Trophoblast cell (in vitro differentiated cells and primary cell): ENCODE measurements around the gene AQP12B.

Experiments used
- DNase-seq, 2 donors: peaks; one replicate each; pipeline ENCODE4 v3.0.0-alpha.2; 2016
- H2AFZ ChIP-seq: 2 replicates; pipeline ENCODE4 v1.6.1; 2013; ENCODE audit warnings: low read length, moderate library complexity, mild to moderate bottlenecking; ENCODE audit not compliant: insufficient read depth, poor library complexity
- H2AK5ac ChIP-seq: 2 replicates; pipeline ENCODE4 v1.6.1; 2013; ENCODE audit warnings: mild to moderate bottlenecking, low read length
- H2BK120ac ChIP-seq: 2 replicates; pipeline ENCODE4 v1.6.1; 2013; ENCODE audit warnings: low read length, mild to moderate bottlenecking, moderate library complexity; ENCODE audit not compliant: insufficient read depth, poor library complexity
- H2BK12ac ChIP-seq: 2 replicates; pipeline ENCODE4 v1.6.1; 2013; ENCODE audit warnings: mild to moderate bottlenecking, low read length, moderate library complexity
- H2BK5ac ChIP-seq: 2 replicates; pipeline ENCODE4 v1.6.1; 2013; ENCODE audit warnings: low read length, low read depth, moderate library complexity, mild to moderate bottlenecking; ENCODE audit not compliant: poor library complexity
- H3K14ac ChIP-seq: 2 replicates; pipeline ENCODE4 v1.6.1; 2013; ENCODE audit warnings: mild to moderate bottlenecking, low read length
- H3K18ac ChIP-seq: 2 replicates; pipeline ENCODE4 v1.6.1; 2013; ENCODE audit warnings: mild to moderate bottlenecking, low read length
- H3K23ac ChIP-seq: 2 replicates; pipeline ENCODE4 v1.6.1; 2013; ENCODE audit warnings: low read length
- H3K27ac ChIP-seq: 2 replicates; pipeline ENCODE4 v1.5.1; 2013; ENCODE audit warnings: low read depth, mild to moderate bottlenecking, inconsistent platforms, low read length, moderate library complexity
- H3K27me3 ChIP-seq: 2 replicates; pipeline ENCODE4 v1.6.1; 2013; ENCODE audit warnings: inconsistent platforms, mild to moderate bottlenecking, low read length, moderate library complexity; ENCODE audit not compliant: insufficient read depth
- H3K36me3 ChIP-seq, 2 experiments: 1 replicate in 1 of 2; 2 replicates in 1 of 2; pipeline ENCODE4 v1.6.1; 2013; ENCODE audit warnings: low read length in 2 of 2, mild to moderate bottlenecking in 2 of 2, moderate library complexity in 1 of 2; ENCODE audit not compliant: insufficient read depth in 2 of 2, control insufficient read depth in 1 of 2
- H3K4ac ChIP-seq: 2 replicates; pipeline ENCODE4 v1.6.1; 2013; ENCODE audit warnings: low read depth, mild to moderate bottlenecking, low read length, moderate library complexity
- H3K4me1 ChIP-seq, 2 experiments: 1 replicate in 1 of 2; 2 replicates in 1 of 2; pipeline ENCODE4 v1.6.1; 2013; ENCODE audit warnings: low read length in 2 of 2, mild to moderate bottlenecking in 2 of 2, moderate library complexity in 1 of 2; ENCODE audit not compliant: insufficient read depth in 2 of 2, control insufficient read depth in 1 of 2
- H3K4me2 ChIP-seq: 2 replicates; pipeline ENCODE4 v1.6.1; 2013; ENCODE audit warnings: inconsistent platforms, mild to moderate bottlenecking, low read length, moderate library complexity
- H3K4me3 ChIP-seq: 2 replicates; pipeline ENCODE4 v1.5.1; 2013; ENCODE audit warnings: mild to moderate bottlenecking, low read depth, low read length, inconsistent platforms
- H3K79me1 ChIP-seq: one replicate; pipeline ENCODE4 v1.6.1; 2013; ENCODE audit warnings: low read length
- H3K79me2 ChIP-seq: 2 replicates; pipeline ENCODE4 v1.6.1; 2013; ENCODE audit warnings: low read length, mild to moderate bottlenecking; ENCODE audit not compliant: control insufficient read depth, insufficient read depth, poor library complexity
- H3K9ac ChIP-seq: 2 replicates; pipeline ENCODE4 v1.6.1; 2013; ENCODE audit warnings: mild to moderate bottlenecking, low read length
- H3K9me3 ChIP-seq: 2 replicates; pipeline ENCODE4 v1.6.1; 2013; ENCODE audit warnings: low read depth, mild to moderate bottlenecking, control low read depth, inconsistent platforms, low read length; ENCODE audit not compliant: insufficient read depth
- H4K12ac ChIP-seq: 2 replicates; pipeline ENCODE4 v1.6.1; 2013; ENCODE audit warnings: low read depth, mild to moderate bottlenecking, low read length, moderate library complexity
- H4K8ac ChIP-seq: 2 replicates; pipeline ENCODE4 v1.6.1; 2013; ENCODE audit warnings: low read depth, mild to moderate bottlenecking, low read length, moderate library complexity
- H4K91ac ChIP-seq: one replicate; pipeline ENCODE4 v1.6.1; 2013; ENCODE audit warnings: low read depth, mild to moderate bottlenecking, low read length, moderate library complexity
- WGBS: extraction: QIAGEN DNeasy Blood & Tissue Kit; methylation state at CpG from one replicate; pipeline ENCODE4 v1.1.7; 2013; ENCODE audit warnings: missing lambda C conversion rate; ENCODE audit not compliant: insufficient read length, insufficient coverage; ENCODE audit errors: extremely low coverage; 5-methylcytosine and 5-hydroxymethylcytosine counted together

Gene AQP12B

GRCh38 chr2:240726876-240727275 is 44.2 kb upstream of the AQP12B start:
- no CpG with 5 or more reads among the region's 14 CpGs for WGBS
- no peak overlapping the region for H3K23ac ChIP-seq

DNA sequence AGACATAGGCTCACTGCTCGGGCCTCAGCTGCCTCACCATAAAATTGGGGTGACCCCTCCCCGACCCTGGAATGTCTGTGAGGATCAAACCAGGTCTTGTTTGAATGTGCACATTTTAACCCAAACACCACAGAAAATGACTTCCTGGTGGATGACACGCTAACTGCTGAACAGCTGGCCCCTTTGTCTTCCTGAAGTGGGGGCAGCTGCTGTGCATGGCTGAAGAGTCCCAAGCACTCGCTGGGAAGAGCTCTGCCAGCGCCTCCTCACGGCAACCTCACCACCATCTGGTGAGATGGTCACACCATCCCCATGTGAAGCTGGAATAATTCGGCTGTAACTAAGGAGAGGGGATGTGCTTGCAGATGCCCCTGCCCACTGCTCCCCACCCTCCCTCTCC is 43.0 kb upstream of the AQP12B start:
- Histone ChIP-seq H4K12ac (no peak overlapping the region), H3K4me3 (no peak overlapping the region), H3K36me3 (no peaks in the 10 kb centered on the region), H3K9ac (no peak overlapping the region), H3K79me1 (no peaks in the 10 kb centered on the region), H4K91ac (no peak overlapping the region), H3K18ac (no peak overlapping the region), H2AK5ac (no peak overlapping the region), H2BK5ac (no peak overlapping the region), H2BK120ac (no peak overlapping the region), H3K4ac (no peak overlapping the region), H2AFZ (no peak overlapping the region), H3K4me1 (peaks cover 0 to 3% of the 10 kb centered on the region in 2 experiments), H3K79me2 (no peaks in the 10 kb centered on the region), H3K14ac (no peak overlapping the region), H3K9me3 (peaks cover 6% of the 10 kb centered on the region), H4K8ac (no peak overlapping the region), H3K4me2 (no peak overlapping the region), H3K27ac (no peak overlapping the region), H3K23ac (no peak overlapping the region), H2BK12ac (no peak overlapping the region), H3K27me3 (no peaks in the 10 kb centered on the region)
- DNase-seq: no peak
- WGBS: no CpG with 5 or more reads among the region's 7 CpGs

More at GRCh38 chr2:240726876-240727275, 44.2 kb upstream of the AQP12B start:
- no peaks in the 10 kb centered on the region for H3K27me3 ChIP-seq
- no peak overlapping the region for H3K14ac ChIP-seq
- no peak overlapping the region for H3K9ac ChIP-seq
- peaks cover 6% of the 10 kb centered on the region in 2 experiments for H3K4me1 ChIP-seq
- H3K4ac ChIP-seq: no peak overlapping the region
- H3K4me3 ChIP-seq: no peak overlapping the region
- H2BK5ac ChIP-seq: no peak overlapping the region
- H3K18ac ChIP-seq: no peak overlapping the region
- no peaks in the 10 kb centered on the region for H3K79me1 ChIP-seq
- H3K36me3 ChIP-seq: no peaks in the 10 kb centered on the region
- H4K8ac ChIP-seq: no peak overlapping the region
- DNase-seq: no peak
- no peaks in the 10 kb centered on the region for H3K79me2 ChIP-seq
- peaks cover 6% of the 10 kb centered on the region for H3K9me3 ChIP-seq
- no peak overlapping the region for H4K12ac ChIP-seq
- no peak overlapping the region for H3K4me2 ChIP-seq
- no peak overlapping the region for H2AK5ac ChIP-seq
- H4K91ac ChIP-seq: no peak overlapping the region
- H2AFZ ChIP-seq: no peak overlapping the region
- no peak overlapping the region for H3K27ac ChIP-seq
- no peak overlapping the region for H2BK12ac ChIP-seq
- no peak overlapping the region for H2BK120ac ChIP-seq

- H4K12ac ChIP-seq: no peak overlapping the region
- peaks cover 6% of the 10 kb centered on the region for H3K9me3 ChIP-seq
- H4K8ac ChIP-seq: no peak overlapping the region
- H2BK5ac ChIP-seq: no peak overlapping the region
- no peak overlapping the region for H3K27ac ChIP-seq
- no peaks in the 10 kb centered on the region for H3K36me3 ChIP-seq
- no peak overlapping the region for H3K9ac ChIP-seq
- no peak overlapping the region for H4K91ac ChIP-seq
- no CpG with 5 or more reads among the region's 12 CpGs for WGBS
- H3K23ac ChIP-seq: no peak overlapping the region
- no peak overlapping the region for H2BK12ac ChIP-seq
- H3K18ac ChIP-seq: no peak overlapping the region
- no peak overlapping the region for H2BK120ac ChIP-seq
- no peak overlapping the region for H3K4me3 ChIP-seq
- H3K27me3 ChIP-seq: no peaks in the 10 kb centered on the region
- DNase-seq: no peak
- no peaks in the 10 kb centered on the region for H3K4me1 ChIP-seq
- H3K79me1 ChIP-seq: no peaks in the 10 kb centered on the region
- no peak overlapping the region for H3K4me2 ChIP-seq
- no peak overlapping the region for H2AK5ac ChIP-seq
- no peak overlapping the region for H2AFZ ChIP-seq
- no peak overlapping the region for H3K14ac ChIP-seq
- H3K79me2 ChIP-seq: no peaks in the 10 kb centered on the region
- no peak overlapping the region for H3K4ac ChIP-seq
Observed at GRCh38 chr2:240725266-240725665, 42.6 kb upstream of the AQP12B start.

DNA sequence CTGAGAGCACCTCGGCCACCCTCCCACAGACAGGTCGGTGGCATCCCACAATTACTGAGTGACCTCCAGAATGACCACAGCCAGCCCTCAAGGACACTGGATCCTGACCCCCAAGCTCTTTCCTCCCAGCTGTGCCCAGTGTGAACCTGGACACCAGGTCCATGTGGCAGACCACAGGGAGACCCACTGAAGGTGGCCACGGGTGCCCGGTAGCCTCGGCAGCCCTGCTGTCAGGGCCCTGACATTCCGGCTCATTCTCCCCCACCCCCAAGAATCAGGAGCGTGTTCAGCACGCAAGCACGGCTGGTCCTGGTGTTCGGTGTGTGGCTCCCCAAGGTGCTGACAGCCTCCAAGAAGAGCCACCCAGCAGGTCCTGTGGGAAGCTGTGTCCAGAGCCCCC is 41.7 kb upstream of the AQP12B start:
- no peak overlapping the region for H3K4me3 ChIP-seq
- DNase-seq: no peak
- no peak overlapping the region for H3K9ac ChIP-seq
- no peaks in the 10 kb centered on the region for H3K79me2 ChIP-seq
- no peak overlapping the region for H3K4me2 ChIP-seq
- H3K14ac ChIP-seq: no peak overlapping the region
- H2AK5ac ChIP-seq: no peak overlapping the region
- no peak overlapping the region for H2BK120ac ChIP-seq
- H4K8ac ChIP-seq: no peak overlapping the region
- H3K27ac ChIP-seq: no peak overlapping the region
- no CpG with 5 or more reads among the region's 10 CpGs for WGBS
- H3K18ac ChIP-seq: no peak overlapping the region
- no peaks in the 10 kb centered on the region for H3K79me1 ChIP-seq
- no peak overlapping the region for H2BK5ac ChIP-seq
- H3K36me3 ChIP-seq: no peaks in the 10 kb centered on the region
- H2AFZ ChIP-seq: no peak overlapping the region
- no peak overlapping the region for H2BK12ac ChIP-seq
- H4K91ac ChIP-seq: no peak overlapping the region
- peaks cover 6% of the 10 kb centered on the region for H3K9me3 ChIP-seq
- no peak overlapping the region for H3K23ac ChIP-seq
- no peaks in the 10 kb centered on the region for H3K27me3 ChIP-seq
- no peak overlapping the region for H4K12ac ChIP-seq
- H3K4me1 ChIP-seq: no peaks in the 10 kb centered on the region
- H3K4ac ChIP-seq: no peak overlapping the region
